Natural killer cell (primary cell): ENCODE results near the gene MAP3K1. TPM values are rescaled to one million over a fixed set of nuclear protein-coding genes. Genes with fewer than 3 reads are reported as not detected.

Experiments used
- ATAC-seq, 3 donors: fragments of 150-1000 bp in 2 of 3; fragments of 200-7000 bp in 1 of 3; cut with Tn5 transposase; 1 replicate in 1 of 3; 2 replicates in 2 of 3; pipeline ENCODE4 v1.10.0; 2021; ENCODE audit warnings: mild to moderate bottlenecking in 2 of 3, moderate library complexity in 2 of 3
- DNase-seq, 2 donors: peaks; one replicate each; pipeline versions ENCODE4 v3.0.0 to v3.0.0-alpha.2; 2013 to 2021; ENCODE audit warnings: mixed read lengths in 1 of 2
- H3K27ac ChIP-seq: one replicate; pipeline ENCODE4 v1.5.1; 2013; ENCODE audit warnings: mild to moderate bottlenecking, low read length
- H3K27me3 ChIP-seq: one replicate; pipeline ENCODE4 v1.6.1; 2013; ENCODE audit warnings: low read length; ENCODE audit not compliant: control insufficient read depth, insufficient read depth
- H3K36me3 ChIP-seq: one replicate; pipeline ENCODE4 v1.6.1; 2013; ENCODE audit warnings: low read length; ENCODE audit not compliant: control insufficient read depth, insufficient read depth
- H3K4me1 ChIP-seq: one replicate; pipeline ENCODE4 v1.6.1; 2013; ENCODE audit warnings: low read length; ENCODE audit not compliant: control insufficient read depth, insufficient read depth
- H3K4me3 ChIP-seq: one replicate; pipeline ENCODE4 v1.5.1; 2013; ENCODE audit warnings: low read length
- H3K9me3 ChIP-seq: one replicate; pipeline ENCODE4 v1.6.1; 2013; ENCODE audit warnings: low read length; ENCODE audit not compliant: control insufficient read depth, insufficient read depth
- H3K27ac Mint-ChIP-seq, 2 donors: one replicate each; pipeline ENCODE4 v1.8.0; 2022; ENCODE audit warnings: mild to moderate bottlenecking in 2 of 2, mixed read lengths in 2 of 2, moderate library complexity in 1 of 2
- H3K27me3 Mint-ChIP-seq, 2 donors: one replicate each; pipeline ENCODE4 v1.8.0; 2022; ENCODE audit warnings: low read depth in 2 of 2, mixed read lengths in 2 of 2
- H3K36me3 Mint-ChIP-seq: one replicate; pipeline ENCODE4 v1.8.0; 2022; ENCODE audit warnings: mixed read lengths
- H3K4me1 Mint-ChIP-seq, 2 donors: one replicate each; pipeline ENCODE4 v1.8.0; 2022; ENCODE audit warnings: mixed read lengths in 2 of 2
- H3K4me3 Mint-ChIP-seq: one replicate; pipeline ENCODE4 v1.8.0; 2022; ENCODE audit warnings: mild to moderate bottlenecking, moderate library complexity, mixed read lengths
- H3K9me3 Mint-ChIP-seq, 2 donors: one replicate each; pipeline ENCODE4 v1.8.0; 2022; ENCODE audit warnings: mixed read lengths in 2 of 2
- WGBS: methylation state at CpG from one replicate; pipeline ENCODE4 v1.1.7; 2013; ENCODE audit warnings: missing lambda C conversion rate; ENCODE audit not compliant: insufficient coverage; 5-methylcytosine and 5-hydroxymethylcytosine counted together
- intact Hi-C: fragments of 100-400 bp; cut with micrococcal nuclease; formaldehyde crosslinking; loops from one replicate; pipeline ENCODE4 v1.14.2; 2022
- total RNA-seq, 4 donors: library from RNA; stranded (reverse); fragments of 120-200 nt in 1 of 4; gene quantifications; one replicate each; pipeline versions ENCODE4 v1.2.3 to v1.2.4, GENCODE V29; 2013 to 2022
- TF ChIP-seq, protein P1 (sequence below): fragments of 200-600 bp; IDR thresholded peaks from one replicate; pipeline ENCODE4 v1.8.0; 2022; ENCODE audit warnings: antibody characterized with exemption

MAP3K1 gene
- total RNA-seq, 3 donors from 2014 or later (not counting 1 experiment from before 2014, with no cell fraction given), result 27.8 to 35.7 (median 35.5) TPM

DNA sequence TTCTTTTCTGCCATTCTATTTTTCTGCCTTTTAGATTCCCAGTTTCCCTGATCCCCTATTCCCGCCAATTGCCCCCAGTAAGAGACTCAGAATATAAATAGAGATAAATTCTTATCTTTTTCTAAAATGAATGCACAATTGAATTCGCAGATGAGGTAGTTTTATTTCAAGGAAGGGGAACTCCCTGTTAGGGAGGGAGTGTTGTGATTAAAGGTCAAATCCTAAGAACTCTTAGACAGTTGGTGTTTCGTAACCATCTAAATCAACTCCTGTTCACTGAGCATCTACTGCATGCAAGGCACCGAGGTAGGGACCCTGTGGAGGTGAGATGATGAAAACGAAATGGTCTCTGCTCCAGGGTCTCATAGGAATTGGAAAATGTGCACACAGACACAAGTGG, 7.7 kb upstream of the MAP3K1 start:
- H3K27me3 ChIP-seq, result no peaks in the 10 kb centered on the region
- H3K27me3 Mint-ChIP-seq, result peaks cover 3 to 8% of the 10 kb centered on the region in 2 donors
- no peak overlapping the region for H3K4me3 ChIP-seq
- no peak overlapping the region for H3K4me3 Mint-ChIP-seq
- H3K27ac ChIP-seq, result no peak overlapping the region
- DNase-seq (no peak), ATAC-seq (no peak)
- no peaks in the 10 kb centered on the region for H3K9me3 ChIP-seq
- H3K27ac Mint-ChIP-seq, result no peak overlapping the region
- H3K9me3 Mint-ChIP-seq, result no peaks in the 10 kb centered on the region
- peaks cover 3% of the 10 kb centered on the region for H3K4me1 ChIP-seq
- no peaks in the 10 kb centered on the region for H3K36me3 Mint-ChIP-seq
- TF ChIP-seq, protein P1, sequence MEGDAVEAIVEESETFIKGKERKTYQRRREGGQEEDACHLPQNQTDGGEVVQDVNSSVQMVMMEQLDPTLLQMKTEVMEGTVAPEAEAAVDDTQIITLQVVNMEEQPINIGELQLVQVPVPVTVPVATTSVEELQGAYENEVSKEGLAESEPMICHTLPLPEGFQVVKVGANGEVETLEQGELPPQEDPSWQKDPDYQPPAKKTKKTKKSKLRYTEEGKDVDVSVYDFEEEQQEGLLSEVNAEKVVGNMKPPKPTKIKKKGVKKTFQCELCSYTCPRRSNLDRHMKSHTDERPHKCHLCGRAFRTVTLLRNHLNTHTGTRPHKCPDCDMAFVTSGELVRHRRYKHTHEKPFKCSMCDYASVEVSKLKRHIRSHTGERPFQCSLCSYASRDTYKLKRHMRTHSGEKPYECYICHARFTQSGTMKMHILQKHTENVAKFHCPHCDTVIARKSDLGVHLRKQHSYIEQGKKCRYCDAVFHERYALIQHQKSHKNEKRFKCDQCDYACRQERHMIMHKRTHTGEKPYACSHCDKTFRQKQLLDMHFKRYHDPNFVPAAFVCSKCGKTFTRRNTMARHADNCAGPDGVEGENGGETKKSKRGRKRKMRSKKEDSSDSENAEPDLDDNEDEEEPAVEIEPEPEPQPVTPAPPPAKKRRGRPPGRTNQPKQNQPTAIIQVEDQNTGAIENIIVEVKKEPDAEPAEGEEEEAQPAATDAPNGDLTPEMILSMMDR, result no peak
- H3K4me1 Mint-ChIP-seq, result peaks cover 12 to 14% of the 10 kb centered on the region in 2 donors
- H3K36me3 ChIP-seq, result no peaks in the 10 kb centered on the region
- WGBS, result 91% methylated on average over 5 of the region's 5 CpGs
- intact Hi-C loops, result no loop called here

DNA sequence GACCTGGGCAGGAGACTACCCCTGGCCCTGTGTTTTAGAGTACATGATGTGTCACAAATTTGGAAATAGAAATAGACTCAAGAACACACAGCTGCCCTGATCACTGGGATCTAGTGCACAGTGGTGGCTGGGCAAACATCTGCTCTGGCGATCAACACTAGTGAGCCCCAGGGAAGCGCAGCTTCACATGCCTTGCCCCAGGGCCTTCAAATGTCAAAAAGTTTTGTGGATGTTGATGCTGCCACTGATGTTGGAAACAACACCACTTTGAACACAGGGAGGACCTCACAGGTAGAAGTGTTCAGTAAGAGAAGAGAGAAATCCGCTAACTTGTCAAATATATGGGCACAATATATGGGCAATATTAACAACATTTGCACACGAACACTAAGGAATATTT, 7.1 kb upstream of the MAP3K1 start:
- Histone ChIP-seq H3K9me3 (no peaks in the 10 kb centered on the region), H3K36me3 (no peaks in the 10 kb centered on the region), H3K4me3 (no peak overlapping the region), H3K27ac (no peak overlapping the region), H3K4me1 (peaks cover 3% of the 10 kb centered on the region), H3K27me3 (no peaks in the 10 kb centered on the region)
- Mint-ChIP-seq H3K27ac (no peak overlapping the region), H3K27me3 (peaks cover 3 to 8% of the 10 kb centered on the region in 2 donors), H3K36me3 (no peaks in the 10 kb centered on the region), H3K4me3 (no peak overlapping the region), H3K9me3 (no peaks in the 10 kb centered on the region), H3K4me1 (peaks cover 12 to 13% of the 10 kb centered on the region in 2 donors)
- WGBS, result 100% methylated on average over 2 of the region's 4 CpGs
- ATAC-seq, result no peak
- intact Hi-C loops, result no loop called here
- TF ChIP-seq, protein P1, result no peak
- no peak for DNase-seq

- Mint-ChIP-seq H3K9me3 (no peaks in the 10 kb centered on the region), H3K4me1 (peaks cover 7 to 8% of the 10 kb centered on the region in 2 donors), H3K36me3 (no peaks in the 10 kb centered on the region), H3K4me3 (no peak overlapping the region), H3K27me3 (peaks cover 3 to 8% of the 10 kb centered on the region in 2 donors), H3K27ac (no peak overlapping the region)
- no peaks in the 10 kb centered on the region for H3K36me3 ChIP-seq
- 100% methylated on average over 1 of the region's 1 CpG for WGBS
- ATAC-seq (no peak), DNase-seq (no peak)
- H3K9me3 ChIP-seq, result no peaks in the 10 kb centered on the region
- no peaks in the 10 kb centered on the region for H3K27me3 ChIP-seq
- H3K4me1 ChIP-seq, result peaks cover 8% of the 10 kb centered on the region
- TF ChIP-seq, protein P1, result no peak
- no peak overlapping the region for H3K4me3 ChIP-seq
- no peak overlapping the region for H3K27ac ChIP-seq
- intact Hi-C loops, result loop anchor here (5.0 kb wide), 1 partner anchor 36 kb away; no protein-coding TSS in a partner anchor
Measured at GRCh38 chr5:56810826-56811225, 4.5 kb upstream of the MAP3K1 start.

DNA sequence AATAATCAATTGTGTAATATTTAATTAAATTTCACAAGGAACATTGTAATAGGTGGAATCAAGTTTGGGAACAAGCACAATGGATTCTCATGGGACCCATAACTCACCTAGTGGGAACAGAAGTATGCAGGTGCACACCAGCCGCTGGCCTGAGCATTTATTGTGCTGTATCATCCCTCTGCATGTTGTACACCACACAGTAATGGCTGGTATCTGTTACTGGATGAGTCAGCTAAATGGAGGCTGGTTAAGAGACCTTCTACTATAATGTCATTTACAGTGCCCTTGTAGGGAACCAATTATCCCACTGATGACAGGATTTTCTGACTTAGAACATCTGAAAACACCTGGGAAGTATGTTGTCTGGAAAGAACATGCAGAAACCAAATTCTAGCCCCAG, 3.2 kb upstream of the MAP3K1 start:
- Mint-ChIP-seq H3K27me3 (peaks cover 3 to 8% of the 10 kb centered on the region in 2 donors), H3K4me1 (peaks cover 11 to 13% of the 10 kb centered on the region in 2 donors), H3K9me3 (no peaks in the 10 kb centered on the region), H3K36me3 (no peaks in the 10 kb centered on the region), H3K4me3 (no peak overlapping the region), H3K27ac (no peak overlapping the region)
- Histone ChIP-seq H3K36me3 (no peaks in the 10 kb centered on the region), H3K27ac (no peak overlapping the region), H3K27me3 (no peaks in the 10 kb centered on the region), H3K4me3 (no peak overlapping the region), H3K9me3 (no peaks in the 10 kb centered on the region), H3K4me1 (peaks cover 8% of the 10 kb centered on the region)
- 67% methylated on average over 1 of the region's 1 CpG for WGBS
- intact Hi-C loops, result loop anchor here (5.0 kb wide), 1 partner anchor 35 kb away; no protein-coding TSS in a partner anchor
- ATAC-seq (no peak), DNase-seq (no peak)
- TF ChIP-seq, protein P1, result no peak
